Heart left ventricle (tissue), 13 donors: Measurements from ENCODE around the gene NFIA.

ENCODE experiments used
- CTCF ChIP-seq, 12 donors: fragments of 200-600 bp; sonication (generic) in 4 of 12; IDR thresholded peaks; one replicate each; pipeline versions ENCODE4 v1.5.0 to v1.8.0; 2018 to 2022; ENCODE audit warnings: antibody characterized with exemption in 12 of 12, mild to moderate bottlenecking in 5 of 12
- POLR2A ChIP-seq, 2 donors: fragments of 450-650 bp; IDR thresholded peaks; one replicate each; pipeline ENCODE4 v1.6.1; 2017; ENCODE audit warnings: antibody characterized with exemption in 2 of 2, mild to moderate bottlenecking in 2 of 2, moderate library complexity in 2 of 2
- donor health status: ischemic (EF 13 %, LVEDD 7.1; RV severe dilation, severe dysfunction).
- donor health status: DM: no; HTN: yes; CAD: no.
- donor health status: DM: no; HTN: no; CAD: no.
- donor health status: ischemic (EF 25% LVEDD 6.9; RV normal size, moderate dysfunction).
- donor health status: ischemic (EF 25% LVEDD 5.7; RV mildly dilated, moderate dysfunction).
- donor health status: ischemic (EF 35%, LVEDD 5.7; RV mildly dilated, moderate dysfunction).
- donor health status: nonischemic (EF 11% LVEDD 7.7; RV severe dilation, severe dysfunction).
- donor health status: DM: yes; HTN: yes; CAD: no.
- donor health status: PGD.
- donor health status: ischemic (EF 29% LVEDD 5.4; RV normal size, mild dysfunction).
- donor health status: nonischemic (EF 23%, LVEDD 6.1; RV moderate dilation, normal function).

DNA sequence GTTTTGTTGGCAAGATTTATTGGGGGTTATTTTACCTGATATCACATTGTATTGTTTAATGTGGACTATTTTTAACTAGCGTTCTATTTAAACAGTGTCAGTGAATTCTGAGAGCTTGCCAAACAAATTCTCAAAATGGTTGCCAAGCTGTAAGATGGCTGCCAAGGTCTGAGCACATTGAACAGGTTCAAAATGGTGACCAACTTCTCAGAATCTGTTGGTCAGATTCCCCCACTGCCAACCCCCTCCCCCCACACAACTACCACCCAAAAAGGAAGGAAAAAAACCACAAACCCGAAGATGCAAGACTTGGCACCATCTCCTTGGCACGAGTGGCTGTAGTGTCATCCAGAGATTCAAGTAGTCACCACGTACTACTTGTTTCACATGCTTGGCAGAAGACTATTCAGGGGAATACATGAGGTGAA lies 159.1 kb downstream of the NFIA start:
- TF ChIP-seq POLR2A (IDR thresholded peaks at IDR 0.05) (no peak), CTCF (IDR thresholded peaks at IDR 0.05) (no peak)
